Erythroblast (primary cell): ENCODE measurements around the gene DIP2A.

Experiments
- GATA1 ChIP-seq: IDR thresholded peaks from 2 replicates; pipeline ENCODE4 v1.6.1; 2011; ENCODE audit warnings: low read depth, mild to moderate bottlenecking, control low read depth, low read length, moderate library complexity
- POLR2A ChIP-seq: IDR thresholded peaks from 2 replicates; pipeline ENCODE4 v1.6.1; 2011; ENCODE audit warnings: mild to moderate bottlenecking, low read length

- TF ChIP-seq POLR2A = no peak
- TF ChIP-seq GATA1 = no peak
Observed at GRCh38 chr21:46540087-46540710, 81.5 kb downstream of the DIP2A start.
